NCI-H345 treated with DMSO at 0.1 percent for 48 hours (cell line): ENCODE data around the gene C1orf115.
"Not testable (repeated sequence)": the region's sequence is repeated elsewhere in the genome, so short reads cannot be mapped to it uniquely, and the experiment has no call there.

ENCODE experiments used
- DNase-seq: peaks from one replicate; lab custom pipeline; 2025; ENCODE audit not compliant: unreplicated experiment; lab: John Stamatoyannopoulos, UW

C1orf115 gene, protein sequence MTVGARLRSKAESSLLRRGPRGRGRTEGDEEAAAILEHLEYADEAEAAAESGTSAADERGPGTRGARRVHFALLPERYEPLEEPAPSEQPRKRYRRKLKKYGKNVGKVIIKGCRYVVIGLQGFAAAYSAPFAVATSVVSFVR

DNA sequence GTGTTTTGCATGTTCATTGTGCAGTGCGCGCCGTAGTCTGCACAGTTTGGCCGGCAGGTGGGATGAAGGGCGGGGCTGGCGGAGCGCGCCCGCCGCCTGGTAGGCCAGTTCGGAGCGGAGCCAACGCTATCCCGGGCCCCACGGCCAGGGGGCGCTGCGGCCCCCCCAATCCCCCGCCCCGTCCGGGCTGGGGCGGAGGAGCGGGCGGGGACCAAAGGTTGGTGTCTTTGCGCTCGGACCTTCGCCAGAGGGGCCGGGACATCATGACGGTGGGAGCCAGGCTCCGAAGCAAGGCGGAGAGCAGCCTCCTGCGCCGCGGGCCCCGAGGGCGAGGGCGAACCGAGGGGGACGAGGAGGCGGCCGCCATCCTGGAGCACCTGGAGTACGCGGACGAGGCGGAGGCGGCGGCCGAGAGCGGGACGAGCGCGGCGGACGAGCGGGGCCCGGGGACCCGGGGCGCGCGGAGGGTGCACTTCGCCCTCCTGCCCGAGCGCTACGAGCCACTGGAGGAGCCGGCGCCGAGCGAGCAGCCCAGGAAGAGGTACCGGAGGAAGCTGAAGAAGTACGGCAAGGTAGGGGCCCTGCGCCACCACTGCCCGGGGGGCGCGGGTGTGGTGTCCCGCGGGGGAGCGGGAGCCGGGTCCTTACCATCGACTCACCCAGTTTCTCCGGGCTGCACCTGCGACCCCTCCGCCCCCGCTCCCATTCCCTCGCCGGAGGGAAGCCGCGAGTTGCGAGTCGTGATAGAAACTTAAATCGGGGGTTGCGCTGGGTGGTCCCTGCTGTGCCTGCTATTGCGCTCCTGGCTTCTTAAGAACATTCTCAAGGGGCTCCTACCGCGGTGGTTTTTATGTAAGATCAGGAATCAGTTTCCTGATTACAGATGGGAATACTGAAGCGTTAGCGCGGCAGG lies at the start of gene C1orf115:
TSS of gene C1orf115 (plus strand) at position 224 of the 913 bp plus-strand sequence. CDS start at position 264, 40 bp downstream.
- peak; percentile 67 for DNase-seq

DNA sequence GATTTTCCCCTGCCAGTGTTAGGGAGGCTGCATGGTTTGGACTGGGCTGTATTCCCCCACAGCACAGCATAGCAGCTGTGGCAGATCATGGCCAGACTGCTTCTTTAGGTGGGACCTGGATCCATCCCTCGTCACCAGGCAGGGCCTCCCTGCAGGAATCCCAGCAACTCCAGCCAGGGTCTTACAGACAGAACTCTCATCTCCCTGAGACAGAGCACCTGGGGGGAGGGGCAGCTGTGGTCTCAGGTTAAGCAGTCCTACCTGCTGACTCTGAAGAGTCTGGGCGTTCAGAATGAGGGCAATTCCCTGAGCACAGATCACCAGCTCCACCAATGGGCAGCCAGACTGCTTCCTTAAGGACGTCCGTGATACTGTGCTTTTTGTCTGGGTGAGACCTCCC lies 47.9 kb upstream of the C1orf115 start:
- no peak for DNase-seq

- DNase-seq = no peak
Measured at GRCh38 chr1:220652995-220653394, 37.2 kb upstream of the C1orf115 start.

GRCh38 chr1:220655509-220655908 lies 34.7 kb upstream of the C1orf115 start:
- no peak for DNase-seq

DNA sequence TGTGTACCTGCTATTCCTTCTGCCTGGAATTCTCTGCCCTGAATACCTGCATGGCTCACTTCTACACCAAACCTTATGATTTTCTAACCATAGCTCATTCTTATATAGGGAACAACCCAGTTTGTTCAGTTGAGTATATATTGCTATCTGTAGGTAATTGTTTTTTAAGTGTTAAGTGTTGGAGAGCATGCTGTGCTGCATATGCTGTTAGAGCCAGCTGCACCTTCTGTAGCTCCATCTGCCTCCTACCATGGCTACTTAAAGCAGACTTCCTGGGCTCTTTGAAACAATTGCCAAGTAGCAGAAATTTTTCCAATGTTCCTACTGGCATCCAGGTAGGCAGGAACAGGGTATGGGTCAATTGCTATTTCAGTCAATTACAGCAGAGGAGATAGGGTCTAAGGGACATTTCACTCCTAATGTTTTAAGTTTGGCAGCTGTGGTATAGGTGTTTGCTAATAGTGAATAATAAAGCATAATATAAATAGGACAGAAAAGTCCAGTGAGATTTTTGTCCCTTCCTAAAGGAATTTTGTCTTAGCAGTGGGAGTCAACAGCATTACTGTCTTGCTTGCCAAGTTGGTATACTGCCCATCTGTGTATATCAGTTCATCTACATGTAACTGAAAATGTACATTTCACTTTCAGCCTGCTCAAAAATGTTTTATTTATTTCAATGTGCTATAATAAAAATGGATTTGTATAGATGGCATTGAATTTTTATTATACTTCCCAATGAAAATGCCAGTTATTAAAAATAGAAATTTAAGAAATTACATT lies 34.0 kb upstream of the C1orf115 start:
- no peak for DNase-seq

- DNase-seq = no peak
Measured at GRCh38 chr1:220666349-220666748, 23.8 kb upstream of the C1orf115 start.

DNA sequence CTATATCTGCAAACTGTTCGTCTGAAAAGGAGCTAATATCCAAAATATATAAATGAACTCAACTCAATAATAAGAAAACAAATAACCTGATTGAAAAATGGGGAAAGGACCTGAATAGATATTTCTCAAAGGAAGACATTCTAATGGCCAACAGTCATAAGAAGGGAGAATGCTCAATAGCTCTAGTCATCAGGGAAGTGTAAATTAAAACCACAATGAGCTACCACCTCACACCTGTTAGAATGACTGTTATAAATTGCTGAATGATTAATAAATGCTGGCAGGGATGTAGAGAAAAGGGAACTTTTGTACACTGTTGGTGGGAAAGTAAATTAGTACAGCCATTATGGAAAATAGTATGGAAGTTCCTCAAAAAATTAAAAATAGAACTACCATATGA lies 21.2 kb upstream of the C1orf115 start:
- no peak for DNase-seq

GRCh38 chr1:220670365-220670764 lies 19.8 kb upstream of the C1orf115 start:
- no peak for DNase-seq

DNA sequence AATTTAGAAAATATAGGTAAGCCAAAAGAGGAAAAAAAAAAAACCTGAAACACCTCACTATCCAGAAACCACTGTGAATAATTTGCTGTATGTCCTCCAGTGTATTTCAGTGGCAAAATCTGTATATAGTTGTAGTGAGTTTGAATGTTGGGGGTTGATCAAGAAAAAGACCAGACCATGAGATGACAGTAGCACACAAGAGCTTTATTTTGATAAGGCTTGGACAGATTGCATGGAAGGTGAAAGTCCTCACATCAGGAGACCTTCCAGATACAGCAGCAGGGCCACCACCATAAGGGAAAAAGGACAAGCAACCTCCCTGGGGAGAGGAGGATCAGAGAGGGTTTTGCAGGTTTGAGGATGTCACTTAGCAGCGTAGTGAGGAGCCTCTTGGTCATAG lies 16.2 kb upstream of the C1orf115 start:
- DNase-seq = no peak

DNA sequence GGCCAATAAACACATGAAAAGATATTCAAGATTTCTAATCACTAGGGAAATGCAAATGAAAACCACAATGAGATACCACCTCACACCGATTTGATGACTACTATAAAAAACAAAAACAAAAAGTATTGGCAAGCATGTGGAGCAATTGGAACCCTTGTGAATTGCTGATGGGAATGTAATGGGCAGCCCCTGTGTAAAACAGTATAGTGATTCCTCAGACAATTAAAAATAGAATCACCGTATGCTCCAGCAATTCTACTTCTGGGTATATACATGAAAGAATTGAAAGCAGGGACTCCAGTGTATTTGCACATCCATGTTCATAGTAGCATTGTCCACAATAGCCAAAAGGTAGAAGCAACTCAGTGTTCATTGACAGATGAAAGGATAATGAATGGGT lies 12.9 kb upstream of the C1orf115 start:
- DNase-seq = no peak

DNA sequence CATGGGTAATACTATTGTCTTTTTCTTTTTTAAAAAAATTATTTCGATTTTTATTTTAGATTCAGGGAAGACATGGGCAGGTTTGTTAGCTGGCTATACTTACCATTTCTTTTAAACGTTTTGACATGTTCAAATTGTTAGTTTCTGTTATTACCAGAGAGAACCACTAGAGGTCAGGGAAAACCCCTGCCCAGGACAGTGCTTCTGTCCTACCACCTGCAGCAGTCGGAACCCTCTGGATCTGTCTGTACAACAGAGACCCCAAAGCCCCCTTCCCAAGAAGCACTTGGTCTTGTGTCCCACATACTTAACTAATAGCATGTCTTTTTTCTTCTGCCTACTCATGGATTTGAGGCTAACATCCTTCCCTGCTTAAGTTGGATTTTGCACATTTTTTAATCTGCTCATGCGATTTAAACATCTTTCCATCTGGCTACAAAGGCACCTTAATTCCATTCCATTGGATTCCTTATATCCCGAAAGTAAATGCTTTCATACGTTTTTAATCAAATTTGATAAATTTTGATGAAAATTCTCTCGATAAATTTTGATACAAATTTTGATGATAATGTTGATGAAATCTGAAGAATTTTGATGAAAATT lies 10.0 kb upstream of the C1orf115 start:
- peak; percentile 36 for DNase-seq

DNA sequence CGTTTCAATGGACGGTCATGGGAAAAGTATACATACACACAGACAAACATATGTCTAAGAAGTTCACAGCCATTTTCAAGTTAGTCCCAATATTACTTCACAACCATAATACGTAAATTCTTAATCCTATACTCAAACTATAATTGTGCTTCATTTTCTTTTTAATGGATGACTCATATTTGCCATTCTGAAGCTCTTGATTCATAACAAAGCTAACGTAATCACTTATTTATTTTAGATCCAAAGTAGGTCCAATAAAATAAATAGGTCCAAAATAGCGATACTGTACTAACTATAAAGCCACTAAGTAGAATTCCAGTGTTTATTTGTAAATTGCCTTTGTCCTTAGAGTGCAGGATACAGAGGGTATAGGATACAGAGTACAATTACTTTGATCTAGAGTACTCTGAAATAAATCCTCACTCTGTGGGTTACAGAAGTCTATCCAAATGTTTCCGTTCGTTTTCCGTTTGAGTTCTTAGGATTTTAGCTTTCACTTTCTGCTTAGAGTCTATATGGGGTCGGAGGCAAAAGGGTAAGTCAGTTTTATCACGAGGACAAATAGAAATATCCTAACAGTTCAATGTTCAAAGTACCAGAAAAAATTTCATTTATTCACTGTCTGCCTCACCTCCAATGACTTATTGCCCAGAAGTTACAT lies 8.8 kb upstream of the C1orf115 start:
- DNase-seq = no peak

DNA sequence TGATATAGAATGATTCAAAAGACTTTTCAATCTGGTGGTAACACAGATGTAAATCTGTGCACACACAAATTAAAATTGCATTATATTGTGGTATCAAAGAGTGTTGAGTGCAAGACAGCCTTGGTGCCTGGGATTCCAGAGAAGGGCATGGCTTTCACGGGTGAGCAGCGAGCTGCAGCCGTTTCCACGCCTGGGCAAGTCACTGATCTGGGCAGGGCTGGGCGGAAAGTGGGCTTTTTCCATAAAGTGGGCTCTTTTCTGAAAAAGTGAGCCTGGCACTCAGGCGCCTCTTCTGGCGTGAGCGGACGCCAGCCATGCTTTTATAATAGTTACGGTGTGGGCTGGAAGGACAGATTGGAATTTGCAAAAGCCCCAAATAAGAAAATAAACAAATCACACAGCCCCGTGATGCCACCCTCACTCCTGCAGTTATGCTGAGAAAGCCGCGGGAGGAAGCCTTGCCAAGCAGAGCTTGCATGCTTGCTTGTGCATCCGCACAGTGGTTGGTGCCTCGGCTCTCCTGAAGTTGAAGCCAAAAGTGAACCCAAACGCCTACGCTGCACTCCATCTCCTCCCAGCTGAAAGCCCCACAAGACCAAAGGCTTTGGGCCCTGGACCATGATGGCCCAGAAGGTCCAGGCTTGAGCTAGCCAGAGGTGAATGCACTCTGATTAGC lies 7.1 kb upstream of the C1orf115 start:
- DNase-seq = no peak

GRCh38 chr1:220683716-220684115 lies 6.4 kb upstream of the C1orf115 start:
- DNase-seq = not testable (repeated sequence)

GRCh38 chr1:220684890-220685289 lies 5.3 kb upstream of the C1orf115 start:
- no peak for DNase-seq

- no peak for DNase-seq
Measured at GRCh38 chr1:220685879-220686278, 4.3 kb upstream of the C1orf115 start.

DNA sequence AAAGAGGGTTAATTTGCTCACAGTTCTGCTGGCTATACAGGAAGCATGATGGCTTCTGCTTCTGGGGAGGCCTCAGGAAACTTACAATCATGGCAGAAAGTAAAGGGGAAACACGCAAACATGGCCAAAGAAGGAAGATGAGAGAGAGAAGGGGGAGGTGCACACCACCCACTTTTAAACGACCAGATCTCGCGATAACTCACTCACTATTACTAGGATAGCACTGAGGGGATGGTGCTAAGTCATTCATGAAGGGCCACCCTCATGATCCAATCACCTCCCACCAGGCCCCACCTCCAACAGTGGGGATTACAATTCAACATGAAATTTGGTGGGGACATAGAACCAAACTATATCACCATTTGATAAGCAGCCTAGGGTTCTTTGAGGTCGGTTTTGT lies 2.4 kb upstream of the C1orf115 start:
- DNase-seq = no peak

- DNase-seq = no peak
Measured at GRCh38 chr1:220689666-220690065, 497 bp upstream of the C1orf115 start.

- no peak for DNase-seq
Measured at GRCh38 chr1:220691053-220691684, 1.0 kb downstream of the C1orf115 start.
